ENCODE results near the gene PRKCB. TPM values are rescaled to one million over a fixed set of nuclear protein-coding genes. Genes with fewer than 3 reads are reported as not detected.
"Not testable (repeated sequence)": the region's sequence is repeated elsewhere in the genome, so short reads cannot be mapped to it uniquely, and the experiment has no call there.

The PRKCB gene
- total RNA-seq, 2 experiments from 2014 or later, result 97.1 to 99.0 TPM

DNA sequence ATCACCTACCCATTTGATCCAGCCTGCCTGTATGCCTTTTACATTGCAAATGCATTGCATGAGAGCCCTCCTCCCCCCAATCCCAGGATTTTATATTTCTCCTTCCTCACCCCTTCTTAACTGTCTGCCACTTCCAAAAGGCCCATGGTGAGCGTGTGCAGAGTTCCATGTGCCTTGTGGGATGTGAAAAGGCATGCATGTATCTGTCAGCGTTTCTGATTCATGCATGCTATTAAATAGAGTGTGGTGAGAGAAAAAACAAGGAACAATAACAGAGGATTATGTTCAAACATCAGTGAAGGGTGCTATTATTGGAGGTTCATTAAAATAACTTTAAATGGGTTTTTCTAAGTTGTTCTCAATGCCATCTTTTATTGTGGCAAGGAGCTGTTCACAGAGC, 359.4 kb downstream of the PRKCB start:
- POLR2A ChIA-PET, result no interaction called here

DNA sequence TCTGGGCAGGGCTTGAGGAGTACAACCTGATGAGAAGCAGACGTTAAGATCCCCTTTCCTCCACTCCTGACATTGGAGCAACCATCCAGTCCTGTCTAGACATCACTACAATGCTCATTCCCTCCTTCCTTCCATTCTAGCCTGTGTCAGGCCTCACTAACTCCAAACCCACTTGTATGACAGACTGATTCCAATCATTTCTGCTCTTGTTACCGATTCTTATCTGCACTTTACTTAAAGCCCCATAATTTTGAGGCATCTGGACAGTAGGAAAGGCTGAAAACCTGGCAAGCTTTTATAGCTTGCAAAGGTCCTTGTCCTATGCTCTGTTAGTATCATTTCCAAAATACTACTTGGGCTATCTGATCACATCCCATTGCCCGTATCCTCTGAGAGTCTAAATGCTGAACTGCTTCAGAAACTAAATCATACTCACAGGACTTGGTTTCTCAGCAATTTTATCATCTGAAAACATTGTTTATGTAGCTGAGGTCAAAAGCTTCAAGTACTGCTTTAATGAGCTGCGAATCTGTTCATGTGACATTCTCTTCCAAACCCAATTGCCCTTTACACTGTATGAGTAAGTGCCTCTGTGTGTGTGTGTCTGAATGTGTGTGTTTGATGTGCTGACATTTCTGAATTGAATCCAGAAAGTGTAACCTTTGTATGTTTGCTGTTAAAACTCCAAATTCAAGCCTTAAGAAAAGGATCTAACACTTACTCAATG, 363.2 kb downstream of the PRKCB start:
- ChIA-PET POLR2A (no interaction called here), CTCF (no interaction called here)

More for the DNA sequence above, 359.4 kb downstream of the PRKCB start:
- CTCF ChIA-PET, result no interaction called here

DNA sequence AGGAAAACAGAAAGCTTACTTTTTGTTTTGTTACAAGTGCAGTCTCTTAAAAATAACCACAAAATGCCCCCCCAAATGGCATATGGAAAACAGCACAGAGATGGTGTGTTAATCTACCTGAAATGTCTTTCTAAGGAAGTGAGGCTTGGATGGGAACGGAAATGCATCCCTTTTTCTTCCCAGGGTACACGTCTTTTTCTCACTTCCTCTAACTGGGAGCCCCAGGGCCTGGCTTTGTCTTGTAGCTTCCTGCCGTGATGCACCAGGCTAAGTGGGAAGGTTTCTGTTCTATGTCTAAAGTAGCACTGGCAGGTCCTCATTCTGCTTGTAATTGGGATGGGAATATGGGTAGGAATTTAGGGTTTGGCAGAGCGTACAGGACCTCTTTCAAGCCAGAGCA, 367.9 kb downstream of the PRKCB start:
- POLR2A ChIA-PET, result no interaction called here
- CTCF ChIA-PET, result interaction anchor here (1.0 kb wide), 1 partner anchor 133 kb away, joined by 4 read pairs; no protein-coding TSS in a partner anchor

DNA sequence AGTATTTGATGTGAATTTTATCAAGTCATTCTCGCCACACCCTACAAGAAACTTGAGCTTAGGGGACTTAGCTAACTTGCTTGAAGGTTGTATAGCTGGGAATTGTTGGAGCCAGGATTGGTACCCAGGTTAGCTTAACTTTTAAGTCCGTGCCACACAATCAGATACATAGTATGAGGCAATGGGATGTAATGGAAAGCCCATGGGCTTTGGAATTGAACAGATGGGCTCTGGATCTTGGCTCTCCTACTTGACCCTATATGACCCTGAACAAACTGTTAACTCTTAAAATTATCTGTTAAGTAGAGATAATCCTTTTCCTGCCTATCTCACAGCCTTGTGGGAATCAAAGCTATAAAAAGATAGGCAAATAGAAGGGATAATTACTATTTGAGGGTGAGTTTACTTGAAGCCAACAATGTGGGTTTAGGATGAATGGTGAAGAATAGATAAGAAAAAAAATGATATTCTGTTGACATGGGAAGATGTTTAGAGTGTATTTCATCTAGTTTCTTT, 368.4 kb downstream of the PRKCB start:
- ChIA-PET POLR2A (no interaction called here), CTCF (interaction anchor here (1.0 kb wide), 1 partner anchor 133 kb away, joined by 4 read pairs; no protein-coding TSS in a partner anchor)

DNA sequence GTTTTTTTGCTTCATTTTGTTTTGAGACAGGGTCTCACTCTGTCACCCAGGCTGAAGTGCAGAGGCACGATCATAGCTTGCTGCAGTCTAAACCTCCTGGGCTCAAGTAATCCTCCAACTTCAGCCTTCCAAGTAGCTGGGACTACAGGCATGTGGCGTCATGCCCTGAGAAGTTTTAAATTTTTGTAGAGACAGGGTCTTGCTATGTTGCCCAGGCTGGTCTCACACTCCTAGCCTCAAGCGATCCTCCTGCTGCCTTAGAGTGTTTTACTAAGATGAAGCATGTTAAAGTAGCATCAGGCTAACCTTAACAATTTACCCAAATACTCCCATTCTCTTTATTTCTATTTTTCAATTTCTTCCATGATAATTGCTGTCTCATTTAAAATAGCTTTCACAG, 371.1 kb downstream of the PRKCB start:
- ChIA-PET CTCF (interaction anchor here (1.3 kb wide), 1 partner anchor 136 kb away, joined by 3 read pairs; no protein-coding TSS in a partner anchor), POLR2A (no interaction called here)

DNA sequence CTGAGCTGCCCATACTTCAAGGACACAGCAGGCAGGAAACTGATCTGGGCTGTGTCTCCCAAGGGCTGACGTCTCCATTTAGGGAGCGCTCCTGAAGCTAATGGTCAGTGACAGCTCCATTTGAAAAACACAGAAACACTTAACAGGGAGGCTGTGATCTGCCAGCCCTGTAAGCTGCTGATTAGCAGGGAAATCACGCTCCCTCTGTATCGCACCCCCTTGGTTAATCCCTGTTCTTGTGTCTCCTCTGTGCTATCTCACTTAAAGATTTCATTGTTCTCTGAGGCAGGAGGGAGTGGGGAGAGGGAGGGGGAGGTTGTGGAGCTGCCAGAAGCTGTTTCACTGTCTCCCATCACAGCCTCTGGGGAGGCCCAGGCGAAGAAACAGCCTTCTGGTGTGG, 372.9 kb downstream of the PRKCB start:
- CTCF ChIA-PET, result interaction anchor here (0.6 kb wide), 1 partner anchor 284 kb away, joined by 3 read pairs; no protein-coding TSS in a partner anchor

DNA sequence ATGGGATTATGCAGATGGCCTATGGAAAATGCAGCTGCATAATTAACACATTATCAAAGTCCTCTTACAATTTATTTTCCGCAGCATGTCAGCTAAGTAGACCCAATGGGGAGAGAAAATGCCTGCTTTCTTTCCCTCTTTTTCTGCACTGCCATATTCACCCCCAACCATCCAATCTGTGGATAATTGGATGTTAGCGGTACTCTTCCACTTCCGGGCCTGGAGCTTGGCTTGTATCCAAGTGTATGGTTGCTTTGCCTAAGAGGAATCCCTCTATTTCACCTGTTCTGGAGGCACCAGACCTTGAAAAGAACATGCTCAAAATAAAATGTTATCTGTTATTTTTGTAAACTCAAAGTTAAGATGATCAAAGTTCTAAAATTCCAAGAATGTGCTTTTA, 379.2 kb downstream of the PRKCB start:
- ChIA-PET CTCF (no interaction called here), POLR2A (no interaction called here)

More for the DNA sequence above, 372.9 kb downstream of the PRKCB start:
- POLR2A ChIA-PET, result no interaction called here

DNA sequence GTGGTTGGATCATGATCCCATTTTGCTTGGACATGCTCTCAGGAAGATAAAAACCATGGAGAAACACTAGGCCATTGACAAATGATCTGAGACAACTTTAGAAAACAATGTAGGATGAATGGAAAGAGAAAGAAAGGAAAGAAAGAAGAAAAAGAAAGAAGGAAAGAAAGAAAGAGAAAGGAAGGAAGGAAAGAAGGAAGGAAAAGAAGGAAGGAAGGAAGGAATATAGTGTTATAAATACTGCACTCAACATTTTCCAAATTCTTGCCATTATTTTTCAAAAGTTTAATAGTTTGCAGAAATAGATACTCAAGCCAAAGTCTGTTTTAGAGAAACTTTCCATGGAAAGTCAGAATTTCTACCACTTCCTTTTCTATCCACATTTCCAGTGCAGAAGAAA, 381.2 kb downstream of the PRKCB start:
- POLR2A ChIA-PET, result no interaction called here
- CTCF ChIA-PET, result no interaction called here

DNA sequence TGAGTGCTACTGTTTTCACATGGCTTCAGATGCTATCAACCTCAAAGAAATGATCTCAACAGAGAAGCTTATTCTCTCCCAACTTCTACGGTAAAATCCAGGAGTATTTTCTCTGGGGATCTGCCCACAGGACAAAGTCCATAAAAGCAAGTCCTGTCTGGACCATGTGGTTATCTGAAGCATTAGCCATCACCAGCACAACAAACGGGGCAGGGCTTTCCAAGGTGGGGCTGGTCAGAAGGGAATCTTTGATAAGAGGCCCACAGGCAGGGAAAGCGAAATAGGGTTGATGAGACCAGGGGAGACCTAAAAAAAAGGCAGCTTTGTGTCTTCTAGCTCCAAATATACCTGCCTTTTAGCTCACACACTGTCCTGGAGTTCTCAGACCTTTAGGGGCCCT, 381.7 kb downstream of the PRKCB start:
- POLR2A ChIA-PET, result no interaction called here
- CTCF ChIA-PET, result no interaction called here

DNA sequence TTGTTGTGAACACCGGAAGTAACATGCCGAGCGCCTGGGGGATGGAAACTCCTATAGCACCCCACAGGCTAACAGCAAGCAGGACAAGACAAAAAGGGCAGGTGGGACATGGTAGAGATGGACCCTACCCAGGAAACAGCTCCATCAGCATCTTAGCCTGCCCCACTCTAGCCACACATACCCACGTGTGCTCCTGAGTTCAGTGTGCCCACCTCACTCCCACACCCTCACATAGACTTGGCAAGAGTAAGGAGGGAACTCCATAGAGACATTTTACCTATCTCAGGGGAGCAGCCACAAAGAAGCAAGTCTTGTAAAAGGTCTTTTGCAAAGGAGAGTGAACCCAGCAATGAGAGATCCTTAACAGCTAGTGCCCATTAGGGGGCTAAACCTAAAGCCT, 382.5 kb downstream of the PRKCB start:
- CTCF ChIA-PET, result no interaction called here

DNA sequence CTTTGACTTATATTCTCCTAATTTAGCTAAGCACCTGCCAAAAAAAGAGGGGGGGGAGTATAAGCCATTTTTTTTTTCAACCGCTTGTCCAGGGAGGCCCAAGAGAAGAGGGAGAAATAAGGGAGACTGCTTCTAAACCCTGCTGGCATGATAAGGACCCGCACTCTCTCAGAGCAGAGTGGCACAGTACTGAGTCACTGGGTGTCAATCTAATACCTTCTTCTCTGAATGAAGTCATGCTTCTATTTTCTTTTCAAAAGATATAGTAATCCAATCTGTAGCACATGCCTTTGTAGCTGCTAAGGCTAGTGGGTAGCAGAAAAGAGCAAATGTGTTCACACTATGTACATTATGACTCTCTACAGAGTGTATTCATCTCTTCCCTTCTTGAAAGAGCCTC, 385.4 kb downstream of the PRKCB start:
- CTCF ChIA-PET, result no interaction called here
- POLR2A ChIA-PET, result no interaction called here

More for the DNA sequence above, 382.5 kb downstream of the PRKCB start:
- POLR2A ChIA-PET, result no interaction called here

DNA sequence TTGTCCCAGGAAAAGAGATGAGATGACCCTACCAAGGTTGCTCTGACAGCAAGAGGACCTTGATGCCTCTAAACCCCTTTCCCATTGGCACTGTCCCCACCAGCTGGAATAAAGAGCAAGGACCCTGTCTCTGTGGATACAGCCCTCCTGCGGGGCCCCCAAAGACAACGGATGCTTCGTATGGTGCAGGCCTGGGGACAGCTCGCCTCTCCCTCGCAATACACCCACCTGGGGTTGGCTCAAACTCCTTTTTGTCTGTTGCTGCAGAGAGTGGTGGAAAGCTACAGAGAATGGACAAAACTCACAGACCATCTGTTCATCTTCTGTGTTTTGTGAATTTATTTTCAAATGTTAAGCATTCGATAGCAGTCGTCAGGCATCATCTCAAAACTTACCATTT, 392.7 kb downstream of the PRKCB start:
- POLR2A ChIA-PET, result no interaction called here

DNA sequence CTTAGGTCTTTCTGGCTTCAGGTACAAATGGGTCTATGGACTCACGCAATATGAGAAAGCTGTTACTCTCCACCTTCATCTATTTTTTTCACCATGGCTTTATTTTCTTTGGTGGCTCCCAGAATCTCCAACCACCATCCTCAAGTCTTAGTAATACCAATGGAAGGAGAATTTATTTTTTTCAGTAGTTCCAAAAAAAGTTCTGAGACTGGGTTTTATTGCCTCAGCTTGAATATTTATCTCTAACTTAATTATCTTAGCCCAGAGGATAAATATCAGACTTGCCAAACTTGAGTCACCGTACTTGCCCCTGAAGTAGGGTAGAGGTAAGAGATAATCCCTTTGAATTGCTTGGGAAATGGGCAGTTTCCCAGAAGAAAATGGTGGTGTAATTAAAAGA, 397.2 kb downstream of the PRKCB start:
- ChIA-PET POLR2A (no interaction called here), CTCF (no interaction called here)

More for the DNA sequence above, 392.7 kb downstream of the PRKCB start:
- CTCF ChIA-PET, result no interaction called here

DNA sequence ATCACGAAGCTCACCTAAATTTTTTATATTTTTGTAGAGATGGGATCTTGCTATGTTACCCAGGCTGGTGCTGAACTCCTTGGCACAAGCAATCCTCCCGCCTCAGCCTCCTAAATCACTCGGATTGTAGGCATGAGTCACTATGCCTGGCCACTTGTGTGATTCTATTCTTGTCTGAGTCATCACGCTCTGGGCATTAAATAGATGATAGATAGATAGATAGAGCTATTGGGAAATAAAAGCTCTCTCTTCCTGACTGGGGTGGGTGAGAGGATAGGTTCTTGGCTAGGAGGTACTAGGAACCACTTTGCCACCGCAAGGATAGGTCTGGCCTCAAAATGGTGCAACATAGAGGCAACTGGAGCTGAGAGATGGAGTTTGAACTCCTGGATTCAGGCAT, 399.0 kb downstream of the PRKCB start:
- POLR2A ChIA-PET, result no interaction called here
- CTCF ChIA-PET, result interaction anchor here (1.1 to 1.4 kb wide), 2 partner anchors 11 to 19 kb away, joined by 3 to 5 read pairs; no protein-coding TSS in a partner anchor

DNA sequence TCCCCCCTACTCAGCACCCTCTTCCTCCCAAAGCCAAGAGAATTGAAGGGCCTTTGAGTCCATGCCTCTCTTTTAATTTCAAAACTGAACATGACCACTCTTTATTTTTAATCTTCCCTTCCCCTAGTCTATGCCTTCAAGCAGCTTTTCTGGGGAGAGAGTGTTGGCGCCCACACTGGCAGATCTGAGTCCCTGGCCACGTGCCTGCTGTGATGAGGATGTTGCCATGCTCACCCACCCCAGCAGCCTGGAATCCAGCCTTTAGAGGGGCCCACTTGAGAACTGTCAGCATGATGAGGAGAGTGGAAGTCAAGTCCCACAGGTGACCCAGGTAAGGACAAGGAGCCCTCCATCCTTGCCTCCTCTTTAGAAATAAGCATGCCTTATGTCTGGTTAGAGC, 400.0 kb downstream of the PRKCB start:
- ChIA-PET POLR2A (no interaction called here), CTCF (no interaction called here)

DNA sequence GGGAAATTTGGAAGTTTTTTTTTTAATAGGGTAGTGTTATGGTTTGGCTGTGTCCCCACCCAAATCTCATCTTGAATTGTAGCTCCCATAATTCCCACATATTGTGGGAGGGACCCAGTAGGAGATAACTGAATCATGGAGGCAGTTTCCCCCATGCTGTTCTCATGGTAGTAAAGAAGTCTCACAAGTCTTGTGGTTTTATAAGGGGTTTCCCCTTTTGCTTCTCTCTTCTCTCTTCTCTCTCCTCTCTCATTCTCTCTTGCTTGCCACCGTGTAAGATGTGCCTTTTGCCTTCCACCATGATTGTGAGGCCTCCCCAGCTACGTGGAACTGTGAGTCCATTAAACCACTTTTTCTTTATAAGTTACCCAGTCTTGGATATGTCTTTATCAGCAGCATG, 403.1 kb downstream of the PRKCB start:
- CTCF ChIA-PET, result interaction anchor here (0.9 kb wide), 1 partner anchor 14 kb away, joined by 4 read pairs; no protein-coding TSS in a partner anchor
- POLR2A ChIA-PET, result not testable (repeated sequence)

DNA sequence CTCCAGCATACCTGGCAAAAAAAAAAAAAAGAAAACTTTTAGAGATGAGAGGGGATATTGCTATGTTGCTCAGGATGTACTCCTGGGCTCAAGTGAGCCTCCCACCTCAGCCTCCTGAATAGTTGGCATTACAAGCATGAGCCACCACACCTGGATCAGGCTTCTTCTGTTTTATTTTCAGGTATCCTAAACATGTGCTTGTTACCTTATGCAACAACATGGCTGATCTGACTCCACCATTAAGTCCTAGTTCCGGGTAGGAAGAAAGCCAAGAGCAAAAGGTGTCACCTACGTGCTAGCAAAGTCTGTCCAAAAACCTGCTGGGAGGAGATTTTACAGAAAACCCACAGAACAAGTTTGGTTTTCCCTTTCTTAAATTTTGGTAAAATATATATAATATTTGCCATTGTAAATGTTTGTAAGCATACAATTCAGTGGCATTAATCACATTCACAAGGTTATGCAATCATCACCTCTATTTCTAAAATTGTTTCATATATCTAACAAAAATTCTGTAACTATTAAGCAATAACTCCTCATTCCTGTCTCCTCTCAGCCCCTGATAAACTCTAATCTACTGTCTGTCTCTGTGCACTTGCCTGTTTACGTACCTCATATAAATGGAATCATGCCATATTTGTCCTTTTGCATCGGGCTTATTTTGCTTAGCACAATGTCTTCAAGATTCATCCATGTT, 411.3 kb downstream of the PRKCB start:
- CTCF ChIA-PET, result no interaction called here
- POLR2A ChIA-PET, result no interaction called here

DNA sequence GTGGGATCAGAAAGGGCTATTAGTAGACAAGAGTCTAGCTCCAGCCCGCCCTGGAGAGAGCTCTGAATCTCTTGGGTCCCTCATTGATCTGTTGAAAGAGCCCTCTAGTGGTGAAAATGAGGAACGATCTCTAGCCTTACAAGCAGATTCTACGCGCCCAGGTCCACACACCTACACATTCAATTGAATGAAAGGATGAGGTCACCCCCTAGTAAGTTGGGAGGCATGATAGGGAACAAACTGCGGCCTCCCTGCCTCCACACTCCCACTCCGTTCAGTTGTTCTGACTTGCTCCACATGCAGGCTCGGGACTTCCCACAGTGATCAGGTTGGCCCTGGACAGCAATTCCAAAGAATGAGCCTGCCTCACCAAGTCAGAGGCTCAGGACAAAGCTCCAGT, 417.4 kb downstream of the PRKCB start:
- ChIA-PET POLR2A (no interaction called here), CTCF (interaction anchor here (0.9 to 2.6 kb wide), 16 partner anchors 9 to 612 kb away, joined by 3 to 25 read pairs (median 4); partner anchors contain the start of genes DCTN5 and PALB2)

DNA sequence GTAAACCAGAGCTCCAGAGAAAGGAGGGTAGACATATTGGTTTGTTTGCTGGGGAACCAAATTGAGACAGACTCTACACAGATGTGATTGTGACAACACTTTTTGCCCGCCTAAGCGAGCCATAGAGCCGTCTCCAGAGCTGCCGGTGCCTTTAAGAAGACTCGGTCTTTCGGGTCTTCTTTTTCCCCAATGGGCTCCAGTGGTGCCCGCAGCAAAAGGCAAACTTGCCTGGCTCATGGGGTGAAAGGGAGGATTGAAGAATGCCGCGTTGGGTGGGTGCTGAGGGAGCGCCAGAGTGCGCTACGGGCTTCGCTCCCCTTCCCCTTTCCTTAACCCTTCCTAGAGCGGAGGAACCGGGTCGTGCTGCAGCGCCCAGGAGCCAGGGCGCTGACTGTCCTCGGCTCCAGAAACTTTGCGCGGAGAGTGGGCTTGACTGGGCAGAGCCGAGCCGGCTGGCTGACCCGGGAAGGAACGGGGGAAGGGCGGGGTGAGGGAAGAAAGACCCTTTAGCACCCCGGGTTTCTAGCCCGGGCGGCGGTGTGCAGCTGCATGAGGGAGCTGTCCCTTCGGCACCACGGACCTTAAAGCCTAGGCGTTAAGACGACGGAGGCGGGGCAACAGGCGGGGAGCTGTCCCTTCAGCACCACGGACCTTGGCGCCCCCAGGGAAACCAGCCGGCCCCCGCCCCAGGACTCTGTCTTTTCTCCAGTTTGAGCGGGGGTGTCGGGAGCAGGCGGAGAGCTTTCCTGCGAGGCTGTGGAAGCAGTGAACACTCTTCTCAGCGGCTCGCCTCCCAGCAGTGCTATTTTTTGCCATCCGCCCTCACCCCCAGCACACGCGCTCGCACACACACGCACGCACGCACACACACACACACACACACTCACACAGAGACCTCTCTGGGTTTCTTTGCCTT, 419.9 kb downstream of the PRKCB start, which contains the start of gene CACNG3:
CACNG3 (plus strand) TSS at position 880 of the 916 bp plus-strand sequence. CDS start 420 bp downstream, outside the sequence.
- ChIA-PET CTCF (interaction anchor here (1.0 to 2.4 kb wide), 6 partner anchors 11 to 248 kb away, joined by 3 to 13 read pairs (median 4); no protein-coding TSS in a partner anchor), POLR2A (no interaction called here)

DNA sequence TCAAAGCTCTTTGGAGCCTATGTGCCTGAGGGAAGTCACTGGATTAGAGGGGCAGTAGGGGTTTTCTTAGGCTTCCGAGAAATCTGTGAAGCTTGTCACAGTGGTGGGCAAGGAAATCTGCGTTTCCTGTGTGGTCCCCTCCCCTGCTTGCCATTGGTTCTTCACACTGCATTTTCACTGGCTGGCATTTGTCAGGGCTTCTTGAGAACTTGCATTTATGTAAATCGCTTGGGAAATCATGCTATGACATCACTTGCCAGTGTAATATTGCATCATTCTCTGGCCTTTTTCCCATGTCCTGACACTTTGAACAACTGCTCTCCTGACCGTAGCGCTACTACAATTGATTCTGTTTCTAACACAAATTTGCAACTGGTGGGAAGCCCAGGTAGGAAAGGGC, 422.2 kb downstream of the PRKCB start:
- ChIA-PET CTCF (no interaction called here), POLR2A (no interaction called here)
